ENCODE results near the gene TBX1. TPM values are rescaled to one million over a fixed set of nuclear protein-coding genes. Genes with fewer than 3 reads are reported as not detected.

The TBX1 gene
- total and polyA plus RNA-seq, 10 of the 15 experiments (the other 5 are each of a cell fraction or from before 2014, with no cell fraction given) = not detected

GRCh38 chr22:19791243-19791642 lies 30.7 kb downstream of the TBX1 start:
- in situ Hi-C loops (cut with MboI) = no loop called here
- no peak for DNase-seq (ENCODE audit: low read depth, low spot score)
- no peak overlapping the region for H3K4me3 ChIP-seq
- H3K9me3 ChIP-seq (replicated peaks; ENCODE audit: control insufficient read depth, insufficient read depth, low read length) = no peaks in the 10 kb centered on the region; the same call in 2 of the 3 replicates
- ChIA-PET SMC1A (ENCODE audit: uncharacterized antibody, unreplicated experiment) (no interaction called here), CTCF (interaction anchor here (0.7 kb wide), 1 partner anchor 119 kb away, joined by 3 read pairs; no protein-coding TSS in a partner anchor), POLR2A (interaction anchor here (0.6 kb wide), 1 partner anchor 159 kb away, joined by 7 read pairs; no protein-coding TSS in a partner anchor), RAD21 (ENCODE audit: unreplicated experiment) (no interaction called here)
- no peak overlapping the region for H3K9ac ChIP-seq (ENCODE audit: control insufficient read depth, insufficient read depth, low read length)
- no peaks in the 10 kb centered on the region for H3K4me1 ChIP-seq (ENCODE audit: control insufficient read depth, insufficient read depth, low read length)
- H3K27ac ChIP-seq (ENCODE audit: control insufficient read depth, insufficient read depth) = no peak overlapping the region
- H4K20me1 ChIP-seq (ENCODE audit: control insufficient read depth, insufficient read depth) = no peaks in the 10 kb centered on the region
- BruUV-seq (replicated peaks) = no TSS peak
- no peak overlapping the region for H3K4me2 ChIP-seq (ENCODE audit: control insufficient read depth, insufficient read depth)
- no peaks in the 10 kb centered on the region for H3K36me3 ChIP-seq (ENCODE audit: control insufficient read depth in 2 of 2, insufficient read depth in 2 of 2, low read length in 1 of 2)
- no peaks in the 10 kb centered on the region for H3K27me3 ChIP-seq (replicated peaks in 1 of 2; ENCODE audit: control insufficient read depth in 2 of 2, insufficient read depth in 2 of 2, low read length in 1 of 2)
- TF ChIP-seq CUX1 (IDR thresholded peaks at IDR 0.05; ENCODE audit: insufficient replicate concordance, low read depth, low read length) (no peak), SUPT20H (IDR thresholded peaks at IDR 0.05; ENCODE audit: borderline replicate concordance, control insufficient read depth, low read depth, low read length) (no peak), IKZF1 (conservative IDR thresholded peaks at IDR 0.05) (no peak), RBBP5 (conservative IDR thresholded peaks at IDR 0.05) (no peak), CHD4 (IDR thresholded peaks at IDR 0.05) (no peak), SREBF1 (IDR thresholded peaks at IDR 0.05; ENCODE audit: low read length) (no peak), MYB (IDR thresholded peaks at IDR 0.05; ENCODE audit: borderline replicate concordance, low read depth, low read length) (no peak), ZZZ3 (IDR thresholded peaks at IDR 0.05; ENCODE audit: control insufficient read depth, insufficient read length, low read depth) (no peak), NFYA (IDR thresholded peaks at IDR 0.05; ENCODE audit: borderline replicate concordance, low read depth, low read length) (no peak)
- intact Hi-C loops (cut with micrococcal nuclease; ENCODE audit: unreplicated experiment) = no loop called here
- FAIRE-seq = no peak
- no peak for ATAC-seq
- no peak overlapping the region for H2AFZ ChIP-seq (ENCODE audit: control insufficient read depth, low read depth, low read length)
- H3K79me2 ChIP-seq (ENCODE audit: control insufficient read depth, insufficient read depth, low read length) = no peaks in the 10 kb centered on the region
